Adrenal gland (tissue), 12 donors: ENCODE results near the gene TEAD1. TPM values are rescaled to one million over a fixed set of nuclear protein-coding genes. Genes with fewer than 3 reads are reported as not detected.

Experiments
- DNase-seq, 7 donors: peaks; one replicate each; pipeline ENCODE4 v3.0.0-alpha.2; 2019 to 2020
- H3K27ac ChIP-seq, 5 donors: fragments of 200-600 bp; sonication (generic) in 4 of 5; 1 replicate in 3 of 5; 2 replicates in 2 of 5; pipeline versions ENCODE4 v1.5.1 to v1.8.0; 2016 to 2020; ENCODE audit warnings: mild to moderate bottlenecking in 1 of 5
- H3K27me3 ChIP-seq: fragments of 200-600 bp; 2 replicates; pipeline ENCODE4 v1.8.0; 2021
- H3K36me3 ChIP-seq, 2 donors: fragments of 200-600 bp; replicated peaks in 1 of 2; 1 replicate in 1 of 2; 2 replicates in 1 of 2; pipeline versions ENCODE4 v1.5.1 to v1.8.0; 2018 to 2022
- H3K4me1 ChIP-seq, 2 donors: fragments of 200-600 bp; replicated peaks in 1 of 2; 1 replicate in 1 of 2; 2 replicates in 1 of 2; pipeline versions ENCODE4 v1.5.1 to v1.8.0; 2018 to 2021
- H3K4me3 ChIP-seq, 4 donors: fragments of 200-600 bp; sonication (generic) in 3 of 4; one replicate each; pipeline ENCODE4 v1.5.1; 2016 to 2018
- H3K9me3 ChIP-seq, 3 donors: fragments of 200-600 bp; sonication (generic) in 1 of 3; replicated peaks in 1 of 3; 1 replicate in 2 of 3; 2 replicates in 1 of 3; pipeline versions ENCODE4 v1.5.1 to v1.8.0; 2016 to 2021
- CTCF ChIP-seq, 6 experiments: fragments of 450-650 bp in 4 of 6; fragments of 200-600 bp in 2 of 6; sonication (generic) in 1 of 6; IDR thresholded peaks; 1 replicate in 5 of 6; 2 replicates in 1 of 6; pipeline versions ENCODE4 v1.5.1 to v1.8.0; 2016 to 2021; ENCODE audit warnings: antibody characterized with exemption in 6 of 6, mild to moderate bottlenecking in 2 of 6, moderate library complexity in 1 of 6
- POLR2A ChIP-seq, 2 donors: fragments of 450-650 bp; IDR thresholded peaks; one replicate each; pipeline ENCODE4 v1.6.1; 2017; ENCODE audit warnings: antibody characterized with exemption in 2 of 2, mild to moderate bottlenecking in 2 of 2, moderate library complexity in 1 of 2
- WGBS, 4 donors: extraction: QIAGEN DNeasy Blood & Tissue Kit in 2 of 4; methylation state at CpG; one replicate each; pipeline versions ENCODE4 v1.1.5 to v1.1.7; 2013 to 2017; 5-methylcytosine and 5-hydroxymethylcytosine counted together
- intact Hi-C, 2 donors: fragments of 100-400 bp; cut with DNase I; formaldehyde crosslinking; loops; one replicate each; pipeline versions ENCODE4 v1.14.1 to v1.15.0; 2022 to 2023
- polyA plus RNA-seq, 3 donors: library from polyadenylated mRNA; stranded (reverse); fragments of 200-250 nt in 2 of 3; fragments of 350-450 nt in 1 of 3; fragmentation: Illumina TruSeq in 1 of 3; extraction: RNeasy Lipid Tissue Mini Kit (QIAGEN cat#74804) in 1 of 3; gene quantifications; one replicate each; pipeline ENCODE4 v1.2.3, GENCODE V29; 2013 to 2014
- total RNA-seq, 9 donors: library from RNA; depleted of rRNA in 4 of 9; stranded (reverse); fragments of >200 nt in 4 of 9; fragments of 120-200 nt in 1 of 9; fragmentation: NEBNext Ultra II Directional in 1 of 9; extraction: Animal tissue kit (Norgen Biotek cat#: 25700) in 1 of 9; gene quantifications; one replicate each; pipeline versions ENCODE4 v1.1.0 to v1.2.4, GENCODE V29; 2013 to 2023
- donor health status: healthy with polysubstance abuse.
- donor health status: Bipolar disorder and iron deficiency.
- donor health status: DM: yes; HTN: yes; CAD: no.
- donor health status: DM: no; HTN: no; CAD: no.
- donor health status: DM: no; HTN: no; CAD: no.
- donor health status: DM: yes; HTN: yes; CAD: no.

Gene TEAD1
- total and polyA plus RNA-seq, 12 donors: 3.9 to 49.9 (median 35.1) TPM

DNA sequence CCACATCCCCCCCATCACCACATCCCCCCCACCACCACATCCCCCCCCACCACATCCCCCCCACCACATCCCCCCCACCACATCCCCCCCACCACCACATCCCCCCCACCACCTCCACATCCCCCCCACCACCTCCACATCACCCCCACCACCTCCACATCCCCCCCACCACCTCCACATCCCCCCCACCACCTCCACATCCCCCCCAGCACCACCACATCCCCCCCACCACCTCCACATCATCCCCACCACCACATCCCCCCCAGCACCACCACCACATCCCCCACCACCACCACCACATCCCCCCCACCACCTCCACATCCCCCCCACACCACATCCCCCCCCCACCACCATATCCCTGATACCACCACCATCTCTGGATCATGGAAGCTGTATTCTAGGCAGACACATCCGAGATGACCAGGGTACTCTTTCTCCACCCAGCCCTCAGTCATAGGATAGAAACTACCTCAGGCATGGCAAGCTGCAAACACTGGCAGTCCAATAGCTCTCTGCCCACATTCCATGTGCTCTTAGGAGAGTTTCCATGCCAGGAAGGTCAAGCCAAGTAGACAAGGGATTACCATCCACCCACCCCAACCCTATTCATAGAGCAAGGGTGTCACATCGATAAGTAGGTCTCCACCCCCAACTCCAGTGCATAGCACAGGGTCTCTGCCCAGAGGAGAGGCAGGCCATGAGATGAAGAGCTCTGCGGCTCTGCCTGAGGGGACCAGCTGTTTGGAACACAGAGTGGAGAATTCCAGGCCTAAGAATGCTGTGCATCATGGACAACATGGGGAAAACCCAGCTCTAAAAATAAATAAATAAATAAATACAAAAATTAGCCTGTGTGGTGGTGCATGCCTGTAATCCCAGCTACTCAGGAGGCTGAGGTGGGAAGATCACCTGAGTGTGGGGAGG is 33.0 kb upstream of the TEAD1 start:
- no peaks in the 10 kb centered on the region for H3K9me3 ChIP-seq
- no peaks in the 10 kb centered on the region for H3K4me1 ChIP-seq
- intact Hi-C loops: no loop called here
- H3K4me3 ChIP-seq: no peak overlapping the region
- H3K27me3 ChIP-seq: no peaks in the 10 kb centered on the region
- H3K36me3 ChIP-seq: no peaks in the 10 kb centered on the region
- peak in 2 of 7 donors; percentile 15 to 24 for DNase-seq
- H3K27ac ChIP-seq: no peak overlapping the region
- no peak for TF ChIP-seq CTCF (IDR thresholded peaks at IDR 0.05)
- no peak for TF ChIP-seq POLR2A (IDR thresholded peaks at IDR 0.05)
- WGBS, 4 donors: 93 to 100% (median 98%) methylated on average over 2 to 3 of the region's 3 CpGs

- no peak overlapping the region for H3K4me3 ChIP-seq
- no peaks in the 10 kb centered on the region for H3K36me3 ChIP-seq
- H3K4me1 ChIP-seq: no peaks in the 10 kb centered on the region
- 65 to 73% (median 70%) methylated on average over 5 of the region's 5 CpGs for WGBS, 4 donors
- DNase-seq: no peak
- no peak overlapping the region for H3K27ac ChIP-seq
- intact Hi-C loops: no loop called here
- no peaks in the 10 kb centered on the region for H3K9me3 ChIP-seq
- no peaks in the 10 kb centered on the region for H3K27me3 ChIP-seq
- TF ChIP-seq CTCF (IDR thresholded peaks at IDR 0.05) (no peak), POLR2A (IDR thresholded peaks at IDR 0.05) (no peak)
Observed at GRCh38 chr11:12642040-12642439, 32.2 kb upstream of the TEAD1 start.

DNA sequence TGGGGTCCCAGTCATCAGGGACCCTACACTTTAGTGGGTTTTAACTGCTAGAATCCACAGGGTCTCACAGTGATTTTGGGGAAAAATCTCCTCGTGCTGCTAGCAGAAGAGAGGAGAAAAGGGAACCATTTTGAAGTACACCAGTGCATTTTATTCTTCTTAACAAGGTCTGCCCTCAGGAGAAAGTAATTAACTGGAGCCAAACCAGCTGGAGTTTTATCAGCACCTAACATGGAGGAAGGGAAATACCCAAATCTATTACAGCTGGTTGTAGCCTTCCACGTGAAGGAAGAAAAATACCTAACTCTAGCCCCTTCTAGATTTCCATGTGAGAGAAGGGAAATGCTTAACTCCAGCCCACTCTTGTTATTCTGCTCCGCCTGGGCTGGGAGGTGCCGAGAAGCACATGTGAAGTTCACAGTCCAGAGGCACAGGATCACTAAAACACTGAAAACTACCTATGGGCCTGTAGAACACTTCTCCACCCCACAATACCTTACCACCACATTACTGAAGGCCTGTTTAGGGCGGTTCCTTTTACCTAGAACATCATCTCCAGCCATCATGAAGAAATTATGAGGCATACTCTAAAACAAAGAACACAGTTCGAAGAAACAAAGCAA is 31.3 kb upstream of the TEAD1 start:
- H3K27me3 ChIP-seq: no peaks in the 10 kb centered on the region
- H3K9me3 ChIP-seq: no peaks in the 10 kb centered on the region
- no peaks in the 10 kb centered on the region for H3K4me1 ChIP-seq
- no peak overlapping the region for H3K4me3 ChIP-seq
- DNase-seq: no peak
- intact Hi-C loops: no loop called here
- no peaks in the 10 kb centered on the region for H3K36me3 ChIP-seq
- WGBS, 4 donors: 84 to 92% (median 89%) methylated on average over 6 of the region's 6 CpGs
- TF ChIP-seq POLR2A (IDR thresholded peaks at IDR 0.05) (no peak), CTCF (IDR thresholded peaks at IDR 0.05) (no peak)
- H3K27ac ChIP-seq: no peak overlapping the region

GRCh38 chr11:12646478-12646877 is 27.7 kb upstream of the TEAD1 start:
- H3K4me3 ChIP-seq: no peak overlapping the region
- no peaks in the 10 kb centered on the region for H3K36me3 ChIP-seq
- intact Hi-C loops: no loop called here
- no peaks in the 10 kb centered on the region for H3K9me3 ChIP-seq
- no peak overlapping the region for H3K27ac ChIP-seq
- no peaks in the 10 kb centered on the region for H3K27me3 ChIP-seq
- no peaks in the 10 kb centered on the region for H3K4me1 ChIP-seq
- no peak for DNase-seq
- TF ChIP-seq POLR2A (IDR thresholded peaks at IDR 0.05) (no peak), CTCF (IDR thresholded peaks at IDR 0.05) (no peak)
- 94 to 97% (median 96%) methylated on average over 2 of the region's 2 CpGs for WGBS, 4 donors
